COR-L47 (cell line): Measurements from ENCODE around the gene SETSIP.
"Not testable (repeated sequence)": the region's sequence is repeated elsewhere in the genome, so short reads cannot be mapped to it uniquely, and the experiment has no call there.

Experiments used
- DNase-seq: peaks from one replicate; lab custom pipeline; 2025; lab: John Stamatoyannopoulos, UW

SETSIP gene

GRCh38 chr1:92051948-92052347, 23.3 kb downstream of the SETSIP start:
- no peak for DNase-seq

GRCh38 chr1:92045766-92046495, 29.3 kb downstream of the SETSIP start:
- DNase-seq, result no peak

GRCh38 chr1:92043621-92044020, 31.6 kb downstream of the SETSIP start:
- peak; percentile 21 for DNase-seq

- DNase-seq, result no peak
These were observed 34.2 kb downstream of the SETSIP start for GRCh38 chr1:92040971-92041370.

GRCh38 chr1:92038695-92039346, 36.4 kb downstream of the SETSIP start:
- DNase-seq, result no peak

GRCh38 chr1:92037400-92037799, 37.8 kb downstream of the SETSIP start:
- DNase-seq, result no peak

- DNase-seq, result no peak
These were observed 43.7 kb downstream of the SETSIP start for GRCh38 chr1:92031281-92032110.

GRCh38 chr1:92030656-92031107, 44.5 kb downstream of the SETSIP start:
- no peak for DNase-seq

GRCh38 chr1:92029241-92029922, 45.8 kb downstream of the SETSIP start:
- no peak for DNase-seq

GRCh38 chr1:92026806-92027205, 48.4 kb downstream of the SETSIP start:
- no peak for DNase-seq

GRCh38 chr1:92026042-92026441, 49.2 kb downstream of the SETSIP start:
- not testable (repeated sequence) for DNase-seq
